HG02981 (cell line): ENCODE data around the gene TLR8.
"Not testable (repeated sequence)": the region's sequence is repeated elsewhere in the genome, so short reads cannot be mapped to it uniquely, and the experiment has no call there.

Experiments
- ATAC-seq: cut with Tn5 transposase; IDR thresholded peaks from one replicate; pipeline ENCODE4 v1.9.1; 2021; ENCODE audit warnings: mild to moderate bottlenecking, moderate library complexity; ENCODE audit not compliant: unreplicated experiment

Gene TLR8

DNA sequence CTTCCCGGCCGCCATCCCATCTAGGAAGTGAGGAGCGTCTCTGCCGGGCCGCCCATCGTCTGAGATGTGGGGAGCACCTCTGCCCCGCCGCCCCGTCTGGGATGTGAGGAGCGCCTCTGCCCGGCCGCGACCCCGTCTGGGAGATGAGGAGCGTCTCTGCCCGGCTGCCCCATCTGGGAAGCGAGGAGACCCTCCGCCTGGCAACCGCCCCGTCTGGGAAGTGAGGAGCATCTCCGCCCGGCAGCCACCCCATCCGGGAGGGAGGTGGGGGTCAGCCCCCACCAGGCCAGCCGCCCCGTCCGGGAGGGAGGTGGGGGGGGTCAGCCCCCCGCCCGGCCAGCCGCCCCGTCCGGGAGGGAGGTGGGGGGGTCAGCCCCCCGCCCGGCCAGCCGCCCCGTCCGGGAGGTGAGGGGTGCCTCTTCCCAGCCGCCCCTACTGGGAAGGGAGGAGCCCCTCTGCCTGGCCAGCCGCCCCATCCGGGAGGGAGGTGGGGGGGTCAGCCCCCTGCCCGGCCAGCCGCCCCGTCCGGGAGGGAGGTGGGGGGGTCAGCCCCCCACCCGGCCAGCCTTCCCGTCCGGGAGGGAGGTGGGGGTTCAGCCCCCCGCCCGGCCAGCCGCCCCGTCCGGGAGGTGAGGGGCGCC, 56.9 kb downstream of the TLR8 start:
- not testable (repeated sequence) for ATAC-seq

DNA sequence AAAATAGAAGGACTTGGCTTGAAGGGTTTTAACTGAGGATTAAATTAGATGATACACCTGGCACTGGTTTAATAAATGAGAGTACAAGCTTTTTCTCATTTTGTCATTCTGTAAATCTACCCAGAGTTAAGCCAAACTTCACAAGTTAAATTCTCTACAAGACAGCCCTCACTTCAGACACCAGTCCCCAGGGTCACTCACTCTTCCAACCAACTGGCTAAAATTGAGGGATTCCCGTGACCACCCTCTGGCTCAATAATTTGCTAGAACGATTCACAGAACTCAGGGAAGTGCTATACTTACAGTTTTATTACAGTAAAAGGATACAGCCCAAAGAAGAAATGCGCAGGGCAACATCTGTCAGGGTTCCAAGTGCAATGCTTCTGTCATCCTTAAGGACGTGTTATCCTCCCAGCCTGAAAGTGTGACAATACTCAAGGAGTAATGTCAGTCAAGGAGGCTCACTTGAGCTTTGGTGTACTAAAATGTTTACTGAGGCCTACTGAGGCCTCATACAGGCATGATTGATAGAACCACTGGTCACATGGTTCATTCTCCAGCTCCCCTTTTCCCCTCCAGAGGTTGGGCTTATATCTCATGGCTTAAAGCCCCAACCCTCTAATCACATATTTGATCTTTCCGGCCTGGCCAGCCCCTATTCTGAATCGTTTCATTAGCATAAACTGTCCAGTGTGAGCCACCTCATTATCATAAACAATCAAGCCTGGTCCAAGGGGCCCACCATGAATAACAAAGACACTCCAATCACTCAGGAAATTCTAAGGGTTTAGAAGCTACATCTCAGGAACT, 58.9 kb downstream of the TLR8 start:
- no peak for ATAC-seq

DNA sequence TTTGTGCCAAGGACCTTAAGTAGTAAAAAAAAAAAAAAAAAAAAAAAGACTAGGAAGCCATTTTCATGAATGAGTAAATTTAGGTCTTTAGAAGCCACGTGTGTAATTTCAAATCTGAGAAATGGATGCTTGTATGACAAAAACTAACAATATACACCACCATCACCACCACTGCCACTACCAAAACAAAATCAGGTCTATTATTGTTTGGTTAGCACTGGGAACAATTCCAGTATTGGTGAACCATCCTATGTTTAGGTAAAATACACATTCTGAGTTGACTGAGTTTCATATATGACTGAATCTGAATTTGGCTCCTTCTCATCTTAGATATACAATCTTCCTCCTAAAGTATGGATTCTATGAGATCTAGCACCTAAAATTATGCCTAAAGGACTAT, 59.7 kb downstream of the TLR8 start:
- ATAC-seq, result no peak

DNA sequence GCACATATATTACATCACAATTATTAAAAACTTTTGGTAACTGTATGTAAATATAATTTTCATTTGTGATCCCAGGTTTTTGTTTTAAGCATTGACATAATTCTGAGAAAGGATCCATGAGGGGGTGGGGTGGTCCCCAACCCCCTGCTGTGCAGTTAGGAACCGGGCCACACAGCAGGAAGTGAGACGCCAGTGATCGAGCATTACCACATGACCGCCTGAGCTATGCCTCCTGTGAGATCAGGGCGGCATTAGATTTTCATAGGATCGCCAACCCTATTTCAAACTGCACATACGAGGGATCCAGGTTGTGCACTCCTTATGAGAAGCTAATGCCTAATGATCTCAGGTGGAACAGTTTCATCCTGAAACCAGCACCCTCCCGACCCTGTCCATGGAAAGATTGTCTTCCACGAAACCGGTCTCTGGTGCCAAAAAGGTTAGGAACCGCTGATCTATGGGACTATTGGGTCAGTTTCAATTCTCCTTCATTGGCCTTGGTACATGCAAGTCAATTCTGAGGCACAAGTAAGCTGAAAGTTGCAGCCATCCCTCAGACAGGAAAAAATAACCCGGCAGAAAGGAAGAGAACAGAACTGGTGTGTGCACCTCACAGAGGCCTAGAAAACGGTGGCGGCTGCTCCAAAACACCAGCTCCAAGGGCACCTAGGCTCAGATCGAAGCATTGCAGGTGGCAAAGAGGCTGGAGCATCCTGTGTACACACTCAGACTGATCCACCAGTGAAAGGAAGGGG, 61.5 kb downstream of the TLR8 start:
- ATAC-seq, result no peak

DNA sequence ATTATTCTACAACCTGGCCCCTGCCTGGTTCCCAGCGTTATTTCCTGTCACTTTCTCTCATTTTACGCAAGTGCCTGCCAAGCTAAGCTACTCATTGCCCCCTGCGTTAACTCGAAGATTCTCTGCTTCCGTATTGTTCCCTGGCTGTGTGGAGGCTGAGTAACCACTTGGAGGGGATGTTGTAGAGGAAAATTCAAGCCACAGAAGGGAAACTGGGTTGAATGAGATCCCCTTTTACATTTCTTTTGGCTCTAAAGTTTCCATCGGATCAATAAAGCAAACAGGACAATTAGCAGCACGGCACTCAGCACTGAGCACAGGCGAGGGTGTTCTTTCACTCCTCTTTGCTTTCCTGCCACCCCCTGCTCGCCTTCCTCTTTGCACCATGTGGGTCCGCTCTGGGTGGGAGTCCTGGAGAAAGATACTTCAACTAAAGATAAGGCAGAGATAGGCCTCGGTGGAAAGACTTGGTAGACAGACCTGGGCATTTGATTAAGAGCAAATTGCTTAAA, 64.3 kb downstream of the TLR8 start:
- no peak for ATAC-seq

DNA sequence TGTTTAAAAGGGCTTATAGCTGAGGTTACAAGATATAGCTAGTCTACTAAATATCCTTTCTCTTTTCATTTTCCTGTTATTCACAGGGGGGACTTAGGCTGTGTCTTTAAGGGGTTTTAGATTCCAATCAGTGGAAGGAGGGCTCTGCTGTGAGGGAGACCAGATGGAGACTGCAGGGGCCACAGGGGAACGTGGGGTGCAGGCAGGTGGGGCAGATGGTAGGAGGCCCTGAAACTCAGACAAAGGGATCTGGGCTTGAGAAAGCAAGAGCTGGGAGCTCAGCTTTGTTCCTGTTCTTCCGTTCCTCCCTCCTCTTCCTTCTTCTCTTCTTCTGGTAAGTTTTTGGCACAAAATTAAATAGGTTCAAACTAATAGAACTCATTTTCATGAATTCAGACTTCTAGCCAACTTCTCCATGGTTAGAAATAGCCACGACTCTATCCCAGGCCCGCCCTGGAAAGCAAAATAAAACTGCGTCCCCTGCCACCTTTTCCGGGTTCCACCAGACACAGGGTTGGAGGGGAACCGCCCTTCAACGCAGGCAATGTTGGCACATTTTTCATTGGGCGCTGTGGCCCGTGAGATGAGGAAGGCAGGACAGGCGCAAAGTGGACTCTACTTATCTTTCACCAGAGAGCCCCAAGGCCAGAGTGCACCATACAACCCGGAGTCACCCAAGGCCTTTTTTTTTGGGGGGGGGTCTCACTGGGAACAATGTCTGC, 65.0 kb downstream of the TLR8 start:
- no peak for ATAC-seq

DNA sequence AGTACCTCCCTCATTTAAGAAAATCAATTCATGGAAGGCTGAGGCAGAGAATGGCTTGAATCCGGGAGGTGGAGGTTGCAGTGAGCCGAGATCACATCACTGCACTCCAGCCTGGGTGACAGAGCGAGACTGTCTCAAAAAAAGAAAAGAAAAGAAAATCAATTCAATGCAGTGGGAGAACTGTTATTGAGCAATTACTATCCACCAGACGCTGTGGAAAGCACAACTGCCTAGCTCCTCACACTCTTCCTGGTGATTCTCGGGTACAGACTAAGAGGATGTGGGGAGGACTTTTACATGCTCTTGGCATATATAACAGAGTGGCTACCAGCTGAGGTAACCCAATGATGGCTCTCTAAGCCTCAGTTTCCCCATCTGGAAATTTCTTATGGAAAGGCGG, 65.8 kb downstream of the TLR8 start:
- ATAC-seq, result no peak
